GM21786 (cell line): ENCODE data around the gene ABCG1.

Source experiments
- ATAC-seq: cut with Tn5 transposase; IDR thresholded peaks from one replicate; pipeline ENCODE4 v1.9.1; 2021; ENCODE audit not compliant: unreplicated experiment

ABCG1 gene

DNA sequence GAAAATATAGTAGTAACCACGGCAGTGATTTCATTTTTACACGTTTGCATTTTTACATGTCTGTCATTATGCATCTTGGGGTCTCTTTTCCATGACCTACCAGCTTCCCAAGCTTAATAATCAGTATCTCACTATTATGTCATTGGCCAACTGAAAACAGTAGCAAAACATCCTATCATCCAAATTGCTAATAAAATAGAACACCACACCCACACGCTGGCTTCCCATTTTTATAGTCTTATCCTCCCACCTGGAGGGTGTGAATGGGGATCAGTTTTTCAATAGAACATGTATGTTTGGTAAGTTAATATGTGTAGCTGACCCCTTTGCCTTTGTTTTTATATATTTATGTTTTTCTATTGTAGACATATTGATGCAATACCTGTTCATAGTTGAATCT, 84.5 kb downstream of the ABCG1 start:
- ATAC-seq, result no peak

DNA sequence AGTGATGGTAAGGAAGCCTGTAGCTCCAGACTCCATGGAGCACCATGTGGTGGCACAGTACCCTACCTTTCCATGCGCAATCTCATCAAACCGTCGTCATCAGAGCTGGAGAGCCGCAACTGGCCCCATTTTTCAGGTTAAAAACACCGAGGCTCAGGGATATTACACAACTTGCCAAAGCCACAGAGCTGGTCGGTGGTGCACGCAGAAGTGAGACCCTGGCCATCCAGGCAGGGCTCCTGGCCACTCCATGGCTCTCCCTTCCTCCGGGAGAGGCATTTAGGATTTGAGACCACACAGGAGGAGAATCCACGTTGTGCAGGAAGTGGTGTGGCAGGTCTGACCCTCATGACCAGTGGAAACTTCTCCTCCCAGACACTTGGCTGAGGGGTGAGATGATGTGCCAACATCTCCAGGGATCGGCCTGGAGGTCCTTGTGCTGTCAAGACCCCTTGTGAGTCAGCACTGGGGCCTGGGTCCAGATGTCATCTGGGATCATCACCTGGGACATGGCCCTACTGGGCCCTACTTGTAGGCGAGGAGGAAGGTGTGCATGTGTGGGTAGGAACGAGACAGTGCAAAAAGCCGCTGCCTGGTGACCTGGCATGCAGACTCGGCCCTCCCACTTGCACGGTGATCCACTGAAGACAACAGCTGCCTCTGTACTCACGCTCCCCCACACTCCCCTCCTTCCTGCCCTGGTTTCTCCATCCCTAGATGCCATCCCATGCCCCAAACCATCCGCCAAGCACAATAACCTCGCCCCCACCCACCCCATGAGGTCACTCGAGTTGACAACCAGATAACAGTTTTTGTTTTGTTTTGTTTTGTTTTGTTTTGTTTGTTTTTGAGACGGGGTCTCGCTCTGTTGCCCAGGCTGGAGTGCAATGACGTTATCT, 85.9 kb downstream of the ABCG1 start:
- ATAC-seq, result no peak

DNA sequence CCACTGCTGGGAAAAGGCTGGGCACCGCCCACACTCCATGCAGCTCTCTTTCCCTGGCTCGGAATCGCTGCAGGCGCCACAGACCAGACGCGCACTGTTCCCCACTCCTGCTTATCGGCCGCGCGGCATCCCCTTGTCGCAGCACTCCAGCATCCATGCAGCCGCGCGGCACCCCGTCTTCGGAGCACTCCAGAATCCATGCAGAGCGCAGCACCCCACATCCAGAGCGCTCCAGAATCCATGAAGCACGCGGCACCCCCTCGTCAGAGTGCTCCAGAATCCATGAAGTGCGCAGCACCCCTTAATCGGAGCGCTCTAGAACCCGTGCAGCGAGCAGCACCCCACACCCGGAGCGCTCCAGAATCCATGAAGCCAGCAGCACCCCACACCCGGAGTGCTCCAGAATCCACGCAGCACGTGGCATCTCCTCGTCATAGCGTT, 86.8 kb downstream of the ABCG1 start:
- no peak for ATAC-seq

DNA sequence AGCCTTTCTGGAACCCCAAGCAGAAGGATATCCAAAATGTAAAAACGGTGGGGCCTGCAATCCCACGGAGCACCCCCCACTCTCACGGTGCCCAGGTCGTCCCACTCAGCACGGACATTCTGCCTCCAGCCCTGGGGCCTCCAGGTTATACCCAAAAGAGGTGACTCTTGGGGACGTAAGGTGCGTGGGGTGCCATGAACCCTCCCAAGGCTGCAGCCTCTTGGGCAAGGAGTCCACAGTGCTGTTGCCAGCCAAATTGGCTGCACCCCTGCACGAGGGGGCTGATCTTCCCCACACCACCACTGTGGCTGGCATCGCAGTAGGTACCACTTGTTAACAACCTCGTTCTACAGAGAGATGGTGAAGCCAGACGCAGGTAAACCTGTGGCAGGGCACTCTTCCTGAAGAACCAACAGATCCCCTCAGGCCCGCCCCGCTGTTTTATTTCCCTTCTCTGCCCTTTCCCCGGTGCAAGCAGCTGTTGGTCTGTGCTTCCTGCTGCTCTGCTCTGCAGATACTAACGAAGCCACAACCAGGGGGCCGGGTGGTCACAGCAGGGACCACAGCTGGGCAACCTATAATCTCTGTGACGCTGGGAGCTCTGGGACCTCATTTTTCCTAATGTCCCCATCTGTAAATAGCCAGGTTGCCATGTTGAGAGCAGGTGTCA, 87.6 kb downstream of the ABCG1 start:
- no peak for ATAC-seq

DNA sequence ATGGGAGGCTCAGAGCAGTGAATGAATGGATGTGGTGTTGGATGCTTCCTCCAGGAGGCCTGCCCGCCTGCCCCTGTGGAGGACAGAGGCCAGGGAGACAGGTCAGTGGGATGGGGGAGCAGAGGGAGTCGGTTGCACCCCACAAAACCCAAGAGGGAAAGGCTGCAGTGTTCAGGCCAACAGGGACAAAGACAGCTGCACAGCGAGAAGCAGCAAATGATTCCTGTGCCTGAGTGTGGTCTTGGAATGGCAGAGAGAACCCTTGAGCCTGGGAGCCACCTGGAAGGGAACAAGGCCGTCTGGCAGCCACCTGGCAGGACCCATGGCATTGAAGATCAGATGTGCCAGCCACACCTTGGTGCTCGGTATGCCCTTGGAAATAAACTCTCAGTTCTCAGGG, 88.2 kb downstream of the ABCG1 start:
- ATAC-seq, result no peak

DNA sequence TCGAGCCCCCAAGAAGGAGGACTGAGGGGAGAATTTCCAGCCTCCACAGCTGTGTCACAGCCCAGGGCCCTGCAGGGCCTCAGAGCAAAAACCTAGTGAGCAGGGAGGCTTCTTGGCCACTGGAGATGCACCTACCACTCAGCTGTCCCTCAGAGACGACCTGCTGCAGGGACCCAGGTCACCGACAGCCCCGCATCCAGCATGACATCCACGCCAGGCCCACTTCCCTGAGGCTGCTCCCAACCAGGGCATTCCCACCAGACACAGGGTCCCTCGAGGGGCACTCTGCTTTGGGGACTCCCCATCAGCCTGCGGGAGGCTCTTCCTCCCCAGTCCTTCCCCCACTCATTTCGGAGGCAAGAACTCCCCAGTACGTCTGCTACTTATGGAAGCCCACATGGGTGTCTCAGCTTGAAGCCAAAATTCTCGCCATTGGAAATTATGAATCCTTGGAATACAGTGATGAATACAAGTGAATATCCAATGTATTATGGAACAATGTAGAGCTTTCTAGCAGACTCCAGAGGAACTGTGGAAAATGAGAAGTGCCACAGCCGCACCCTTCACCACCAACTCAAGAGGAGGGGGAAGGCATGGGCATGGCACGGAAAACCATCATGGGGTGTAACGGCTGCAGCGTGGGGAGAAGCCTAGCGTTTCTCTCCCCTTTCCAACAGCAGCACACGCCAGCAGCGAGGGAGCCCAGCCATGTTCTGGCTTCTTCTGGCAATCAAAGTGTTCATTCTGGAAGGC, 89.4 kb downstream of the ABCG1 start:
- no peak for ATAC-seq

DNA sequence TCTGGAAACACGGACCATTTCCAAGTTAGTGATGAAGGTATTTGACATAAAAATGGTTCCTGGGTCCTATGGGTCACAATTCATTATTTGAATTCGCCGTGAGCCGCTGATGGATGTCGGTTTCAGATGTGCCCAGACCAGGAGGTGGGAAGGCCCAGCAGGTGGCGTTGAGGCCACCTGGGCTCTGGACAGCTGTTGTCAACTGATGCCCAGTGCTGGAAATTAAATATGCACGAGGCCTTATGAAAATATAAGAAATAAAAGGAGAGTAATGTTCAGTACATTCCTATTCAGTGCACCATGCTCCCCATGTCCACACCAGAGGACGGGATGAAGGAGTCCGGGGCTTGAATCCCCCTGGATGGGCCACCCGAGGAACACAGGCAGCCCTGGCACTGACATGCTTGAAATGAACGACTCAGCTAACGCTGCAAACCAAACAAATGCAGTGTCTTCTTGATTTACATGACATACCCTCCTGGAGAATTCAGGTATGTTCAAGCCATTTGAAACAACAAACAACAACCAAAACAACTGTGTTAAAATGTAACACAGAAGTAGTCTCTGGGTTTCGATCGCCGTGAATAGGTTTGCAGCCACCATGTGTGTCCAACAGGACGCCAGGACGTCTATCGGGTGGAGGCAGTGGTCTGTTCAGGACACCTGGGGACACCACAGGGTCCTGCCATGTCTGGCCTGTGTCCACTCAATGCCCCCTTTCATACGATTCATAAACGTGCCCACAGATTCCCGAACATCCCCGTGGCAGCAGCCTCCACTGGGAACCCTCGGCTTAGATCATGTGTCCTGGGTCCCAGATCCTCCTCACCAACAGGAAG, 90.2 kb downstream of the ABCG1 start:
- no peak for ATAC-seq

DNA sequence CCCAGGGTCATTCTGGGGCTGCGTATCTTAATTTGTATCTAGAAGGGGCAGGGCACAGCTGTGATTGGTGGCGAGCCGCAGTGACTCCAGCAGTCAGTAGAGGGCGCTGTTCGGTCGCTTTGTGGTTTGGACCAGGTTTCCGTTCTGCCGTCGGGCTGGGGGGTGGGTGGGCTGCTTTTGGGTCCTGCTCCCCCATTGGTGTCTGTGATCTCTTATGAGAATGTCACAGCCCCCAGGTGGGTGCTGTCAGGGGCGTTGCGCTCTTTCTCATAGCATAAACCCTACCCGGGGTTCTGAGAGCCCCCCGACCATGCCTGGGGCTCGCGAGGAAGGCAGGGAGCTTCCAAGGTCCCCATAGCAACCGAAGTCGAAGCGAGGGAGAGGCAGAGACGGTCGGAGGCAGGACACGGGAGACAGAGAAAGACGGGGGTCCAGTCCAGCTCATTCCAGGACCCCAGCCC, 90.8 kb downstream of the ABCG1 start:
- no peak for ATAC-seq

DNA sequence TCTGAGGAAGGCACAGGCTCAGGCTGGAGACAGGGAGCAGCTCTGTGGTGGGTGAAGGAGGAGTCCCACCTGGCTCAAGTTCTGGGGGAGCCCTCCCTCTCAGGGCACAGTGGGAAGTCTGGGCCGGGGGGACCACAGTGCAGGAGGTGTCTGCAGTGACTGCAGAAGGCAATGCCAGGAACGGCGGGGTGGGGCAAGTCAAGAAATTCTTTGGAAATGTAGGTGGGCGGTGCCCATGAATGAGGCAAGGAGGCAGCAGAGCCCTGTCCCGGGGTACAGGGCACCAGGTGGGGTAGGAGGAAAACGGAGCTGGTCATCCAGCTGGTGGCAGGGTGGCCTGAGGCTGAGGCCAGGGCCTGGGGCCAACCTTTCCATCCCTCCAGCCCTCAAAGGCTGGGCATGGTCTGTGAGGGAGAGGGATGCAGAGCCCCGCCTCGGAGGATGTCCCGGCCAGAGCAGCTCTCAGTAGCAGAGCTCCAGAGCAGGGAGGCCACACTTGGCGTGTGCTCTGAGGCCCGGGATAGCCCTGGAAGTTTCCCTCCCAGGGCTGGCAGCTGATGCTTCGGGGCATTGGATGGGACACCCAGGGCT, 91.6 kb downstream of the ABCG1 start:
- ATAC-seq, result no peak

DNA sequence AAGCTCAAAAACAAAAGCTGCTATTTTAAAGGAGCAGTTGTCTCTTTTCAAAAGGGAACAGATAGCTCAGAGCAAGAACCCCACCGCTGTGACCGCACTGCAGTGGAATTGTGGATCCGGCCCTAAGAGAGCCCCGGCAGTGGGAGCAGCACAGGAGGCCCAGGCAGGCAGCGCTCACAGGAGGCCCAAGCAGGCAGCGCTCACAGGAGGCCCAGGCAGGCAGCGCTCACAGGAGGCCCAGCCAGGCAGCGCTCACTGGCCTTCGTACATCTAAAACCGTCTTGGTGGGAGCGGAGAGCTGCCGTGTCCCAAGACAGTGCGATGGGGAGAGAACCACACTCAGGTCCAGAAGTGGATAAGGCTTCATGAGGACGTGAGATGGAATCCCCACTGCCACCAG, 92.2 kb downstream of the ABCG1 start:
- no peak for ATAC-seq

DNA sequence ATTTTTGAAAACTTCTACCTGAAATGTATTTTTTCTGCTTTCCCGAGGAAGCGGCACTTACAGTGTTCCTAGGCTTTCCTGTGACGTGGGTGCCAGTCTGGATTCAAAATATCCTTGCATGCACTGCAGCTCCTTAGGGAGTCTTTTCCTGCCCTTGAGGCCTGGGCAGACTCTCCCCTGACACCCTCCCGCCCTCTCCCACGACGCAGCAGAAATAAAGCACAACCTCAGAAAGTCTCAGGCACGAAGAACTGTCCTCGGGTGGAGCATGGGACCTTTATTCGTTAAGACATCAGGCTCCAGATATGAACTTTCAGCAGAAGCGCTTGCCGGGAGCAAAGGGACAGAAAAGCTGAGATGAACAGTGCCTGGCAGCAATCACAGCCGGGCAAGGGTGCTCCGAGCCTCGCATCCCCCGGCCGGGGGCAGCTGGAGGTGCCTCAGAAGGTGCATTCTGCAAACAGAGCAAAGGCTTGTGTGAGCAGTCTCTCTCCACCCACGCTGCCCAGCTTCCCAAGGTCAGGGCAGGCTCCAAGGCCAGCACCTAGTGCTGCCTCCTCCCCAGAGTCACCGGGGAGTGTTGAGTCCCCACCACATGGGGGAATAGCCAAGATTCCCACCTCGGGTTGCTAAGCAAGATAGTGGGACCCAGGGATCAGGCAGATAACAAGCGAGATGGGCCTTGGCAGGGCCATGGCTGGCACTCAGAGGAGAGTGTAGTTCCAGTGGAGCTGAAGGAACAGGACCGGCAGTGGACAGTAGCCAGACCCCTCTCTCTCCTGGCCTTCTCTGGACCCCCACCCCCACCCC, 93.1 kb downstream of the ABCG1 start:
- no peak for ATAC-seq

DNA sequence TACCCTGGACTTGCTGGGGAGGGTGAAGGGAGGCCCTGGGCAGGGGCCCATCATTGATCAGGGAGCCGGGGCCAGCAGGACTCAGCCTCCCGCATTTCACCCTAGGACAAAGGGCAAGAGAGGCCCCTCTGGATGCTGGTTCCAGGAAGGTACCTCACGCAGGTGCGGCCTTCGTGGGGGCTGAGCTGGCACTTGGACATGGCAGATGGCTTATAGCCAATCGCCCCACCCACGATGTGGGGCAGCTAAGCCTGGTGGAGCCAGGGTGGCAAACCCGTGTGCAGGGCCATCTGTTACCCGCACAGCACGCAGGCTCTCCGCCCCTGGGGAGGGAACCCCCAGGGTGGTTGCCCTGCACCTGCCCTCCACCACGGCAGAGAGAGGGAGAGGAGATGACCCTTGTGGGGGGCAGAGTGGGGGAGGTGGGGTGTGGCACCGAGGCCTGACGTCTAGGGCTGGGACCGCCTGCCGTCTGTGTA, 93.7 kb downstream of the ABCG1 start:
- no peak for ATAC-seq

DNA sequence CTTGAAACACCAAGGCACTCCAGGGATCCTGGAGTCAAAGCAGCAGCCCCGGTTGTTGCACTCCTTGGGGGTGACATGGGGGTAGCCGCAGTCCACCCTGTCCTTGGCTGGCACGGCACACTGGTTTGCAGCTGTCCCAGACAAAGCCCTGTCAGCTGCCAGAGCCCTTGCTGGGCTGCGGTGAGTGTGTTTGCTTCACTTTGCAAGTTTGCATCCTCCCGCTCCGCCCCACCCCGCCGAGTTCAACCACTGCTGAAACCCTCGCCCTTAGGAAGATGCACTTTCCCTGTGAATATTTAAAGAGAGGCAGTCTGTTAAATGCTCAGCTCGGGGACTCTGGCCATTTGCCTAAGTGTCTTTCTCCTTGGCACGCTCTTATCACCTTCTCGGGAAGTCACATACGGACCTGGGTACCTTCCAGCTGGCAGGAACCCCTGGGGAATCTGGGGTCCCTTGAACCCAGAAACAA, 94.6 kb downstream of the ABCG1 start:
- no peak for ATAC-seq

DNA sequence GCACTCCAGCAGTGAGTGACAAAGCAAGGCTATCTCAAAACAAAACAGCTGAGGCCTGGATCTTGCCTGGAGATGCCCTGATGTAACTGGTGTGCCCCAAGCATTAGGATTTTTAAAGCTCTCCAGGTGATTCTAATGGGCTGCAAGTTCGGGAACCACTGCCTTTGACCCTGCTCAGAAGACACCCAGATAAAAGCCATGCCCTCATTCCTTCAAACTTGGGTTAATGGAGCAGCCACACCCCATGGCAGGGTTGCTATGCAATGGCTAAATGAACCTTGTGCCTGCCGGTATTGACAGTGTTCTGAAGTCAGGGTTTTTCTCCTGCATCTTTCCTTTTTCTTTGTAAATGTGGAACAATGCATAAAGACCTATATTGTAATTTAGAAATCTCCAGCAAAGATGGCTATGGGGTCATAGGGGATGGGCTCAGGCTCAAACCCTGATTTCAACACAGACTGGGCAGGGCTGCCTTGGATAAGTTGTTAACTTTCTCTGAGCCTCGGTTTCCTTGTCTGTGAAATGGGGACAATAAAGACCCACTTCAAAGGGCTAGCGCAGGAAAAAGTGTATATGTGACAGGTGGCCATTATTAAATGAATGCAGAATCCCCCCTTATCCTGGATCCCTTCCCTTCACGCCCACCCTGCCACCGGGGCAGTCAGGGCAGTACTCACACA, 95.8 kb downstream of the ABCG1 start:
- ATAC-seq, result no peak

DNA sequence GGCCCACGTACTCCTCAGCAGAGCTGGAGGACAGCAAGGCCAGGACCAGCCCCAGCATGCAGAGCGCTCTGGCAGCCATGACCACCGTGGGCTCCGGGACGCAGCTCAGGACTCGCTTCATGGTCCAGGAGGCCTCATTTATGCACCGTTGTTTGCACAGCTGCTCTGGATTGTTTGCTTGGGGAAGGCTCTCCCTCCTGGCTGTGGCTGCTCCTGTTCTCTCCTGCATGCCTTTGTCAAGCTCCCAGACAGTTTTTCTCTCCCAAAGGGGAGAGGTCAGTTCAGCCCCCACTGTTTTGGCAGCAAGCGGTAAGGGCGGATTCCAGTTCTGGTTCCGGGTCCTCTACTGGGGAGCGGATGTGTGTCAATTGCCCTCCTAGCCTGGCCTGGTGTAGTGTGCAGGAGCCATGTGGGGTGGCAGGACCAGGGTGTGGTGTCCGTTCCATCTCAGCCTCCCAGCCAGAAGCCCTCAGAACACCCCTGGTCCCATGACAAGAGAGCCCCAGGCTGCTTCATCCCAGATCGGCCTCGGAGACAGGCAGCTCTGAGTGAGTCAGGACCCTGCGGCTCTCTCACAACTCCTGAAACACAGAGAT, 96.5 kb downstream of the ABCG1 start, which contains the start of gene TFF3:
Gene TFF3 (minus strand): TSS at position 114 of the 596 bp plus-strand sequence. CDS start 35 bp downstream, at position 79.
- ATAC-seq, result no peak

DNA sequence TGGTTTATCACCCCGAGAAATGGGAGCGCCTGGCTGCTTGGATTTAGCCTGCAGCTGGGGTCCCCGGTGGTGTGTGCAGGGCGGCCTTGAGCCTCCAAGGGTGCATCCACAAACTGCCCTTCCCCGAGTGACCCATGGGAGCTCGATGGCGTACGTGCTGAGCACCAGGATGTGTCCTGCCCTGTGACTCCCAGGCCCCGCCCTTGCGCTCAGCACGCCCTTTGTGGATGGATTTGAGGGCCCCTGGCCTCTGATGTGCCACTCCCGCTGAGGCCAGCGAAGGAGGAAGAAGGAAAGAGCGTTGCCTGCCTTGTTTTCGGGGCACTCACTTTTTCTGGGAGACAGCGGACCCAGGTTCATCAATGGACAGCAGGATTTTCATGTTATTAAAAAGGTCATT, 98.0 kb downstream of the ABCG1 start:
- no peak for ATAC-seq

DNA sequence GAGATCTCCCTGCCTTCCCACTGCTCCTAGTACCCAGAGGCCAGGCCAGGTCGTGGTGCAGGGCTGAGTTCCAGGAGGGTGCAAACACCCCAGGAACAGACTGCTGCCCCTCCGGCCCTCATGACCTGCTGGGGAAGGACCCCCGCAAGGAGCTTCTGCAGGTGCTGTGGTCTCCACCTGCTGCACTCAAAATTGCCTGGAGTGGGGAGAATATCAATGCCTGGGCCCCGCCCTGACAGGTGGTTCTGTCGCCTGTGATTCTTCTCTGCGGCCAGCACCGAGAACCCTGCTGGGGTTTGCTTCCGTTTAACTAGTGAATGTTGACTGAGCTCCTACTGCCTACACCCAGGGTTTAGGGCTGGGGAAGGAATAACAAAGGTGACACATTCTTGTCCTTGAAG, 98.4 kb downstream of the ABCG1 start:
- no peak for ATAC-seq
